Hepatocyte (in vitro differentiated cells): ENCODE results near the gene SLC12A4.

ENCODE experiments used
- CTCF ChIP-seq: fragments of 200-600 bp; sonication (generic); IDR thresholded peaks from 2 replicates; pipeline ENCODE4 v1.5.1; 2016; ENCODE audit warnings: antibody characterized with exemption, mild to moderate bottlenecking; ENCODE audit not compliant: poor library complexity
- EZH2 ChIP-seq: fragments of 200-600 bp; sonication (generic); IDR thresholded peaks from 2 replicates; pipeline ENCODE4 v1.6.1; 2016; ENCODE audit warnings: antibody characterized with exemption, mild to moderate bottlenecking, borderline replicate concordance
- EZH2phosphoT487 ChIP-seq: fragments of 200-600 bp; sonication (generic); IDR thresholded peaks from one replicate; pipeline ENCODE4 v1.6.1; 2018; ENCODE audit warnings: antibody characterized with exemption, mild to moderate bottlenecking, low read depth, moderate library complexity; ENCODE audit not compliant: unreplicated experiment, severe bottlenecking

- TF ChIP-seq CTCF, result no peak
- TF ChIP-seq EZH2, result no peak
- no peak for TF ChIP-seq EZH2phosphoT487
Observed at GRCh38 chr16:67922740-67923139, 45.7 kb downstream of the SLC12A4 start.
